ENCODE measurements around the gene PATL1.

PATL1 gene

GRCh38 chr11:59616396-59616982, 52.3 kb downstream of the PATL1 start:
- Histone ChIP-seq H3K4me2 (ENCODE audit: low read depth, low read length, poor library complexity, severe bottlenecking) (peak overlapping the region; percentile 83), H2AFZ (ENCODE audit: low read depth, low read length, severe bottlenecking) (peak overlapping the region; percentile 68), H3K9ac (ENCODE audit: low read length) (peak overlapping the region; percentile 52), H3K4me3 (ENCODE audit: insufficient read depth, low read length, poor library complexity, severe bottlenecking) (peak overlapping the region; percentile 55), H3K36me3 (ENCODE audit: low read length) (no peaks in the 10 kb centered on the region), H3F3A (ENCODE audit: insufficient read depth) (no peaks in the 10 kb centered on the region), H3K27me3 (ENCODE audit: low read length) (no peaks in the 10 kb centered on the region), H3K9me2 (replicated peaks; ENCODE audit: insufficient read depth, low read length) (no peaks in the 10 kb centered on the region), H3K79me2 (ENCODE audit: insufficient read depth, low read length) (peaks cover 37% of the 10 kb centered on the region), H3K27ac (ENCODE audit: low read depth, low read length) (peak overlapping the region; percentile 50), H4K20me1 (ENCODE audit: low read depth, low read length) (peaks cover 14% of the 10 kb centered on the region; the same call in 1 of the 2 replicates), H3K9me3 (ENCODE audit: insufficient read depth, low read length) (no peaks in the 10 kb centered on the region)
- TF ChIP-seq CTCF (IDR thresholded peaks at IDR 0.05; ENCODE audit: insufficient read depth, low read length, poor library complexity, severe bottlenecking) = no peak

DNA sequence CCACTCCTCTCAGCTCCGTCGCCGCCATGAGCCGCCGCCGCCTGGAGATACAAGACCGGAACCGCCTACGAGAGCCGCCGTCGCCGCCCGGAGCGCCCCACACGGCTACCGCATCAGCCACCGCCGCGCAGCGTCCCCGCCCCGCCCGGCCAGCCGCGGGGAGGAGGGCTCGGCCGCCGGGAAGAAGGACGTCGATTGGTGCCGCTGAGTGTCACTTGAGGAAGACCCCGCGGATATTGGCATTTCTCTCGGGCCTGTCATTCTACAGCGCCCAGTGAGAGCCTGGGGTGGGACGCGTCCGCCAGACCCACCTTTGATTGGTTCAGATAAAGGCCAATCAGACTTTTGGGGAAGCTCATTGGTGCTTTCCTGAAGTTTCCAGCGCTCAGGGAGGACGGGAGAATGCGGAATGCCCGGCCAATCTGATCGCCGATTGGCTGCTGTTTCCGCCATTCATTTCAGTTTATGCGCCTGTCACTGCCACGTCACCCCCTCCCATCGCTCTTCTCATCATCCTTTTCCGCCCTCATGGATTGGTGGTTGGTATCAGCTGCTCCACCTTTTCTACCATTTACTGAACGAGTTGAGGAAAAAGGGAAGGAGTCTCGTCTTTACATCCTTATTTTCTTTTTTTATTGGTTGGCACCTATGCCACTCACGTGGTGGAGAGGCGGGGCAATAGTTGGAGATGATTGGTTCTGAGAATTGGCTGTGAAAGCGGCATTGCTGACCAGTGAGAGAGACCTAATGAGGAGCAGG, 53.0 kb downstream of the PATL1 start, which contains the start of gene OSBP:
Gene OSBP, minus strand, starts transcription at position 138 of the 759 bp plus-strand sequence. Its CDS starts 110 bp downstream, at position 28.
- H3K79me2 ChIP-seq (ENCODE audit: insufficient read depth, low read length) = peaks cover 43% of the 10 kb centered on the region
- no peaks in the 10 kb centered on the region for H3K9me3 ChIP-seq (ENCODE audit: insufficient read depth, low read length)
- H2AFZ ChIP-seq (ENCODE audit: low read depth, low read length, severe bottlenecking) = peak within 1 kb of the TSS; percentile 68
- H4K20me1 ChIP-seq (ENCODE audit: low read depth, low read length) = peaks cover 14% of the 10 kb centered on the region; the same call in 1 of the 2 replicates
- H3K4me3 ChIP-seq (ENCODE audit: insufficient read depth, low read length, poor library complexity, severe bottlenecking) = peak within 1 kb of the TSS; percentile 92
- H3K9ac ChIP-seq (ENCODE audit: low read length) = peak within 1 kb of the TSS; percentile 71
- H3K27me3 ChIP-seq (ENCODE audit: low read length) = no peaks in the 10 kb centered on the region
- TF ChIP-seq CTCF (IDR thresholded peaks at IDR 0.05; ENCODE audit: insufficient read depth, low read length, poor library complexity, severe bottlenecking) = no peak
- no peak for TF ChIP-seq EZH2phosphoT487 (conservative IDR thresholded peaks at IDR 0.05; ENCODE audit: low read length)
- peak within 1 kb of the TSS; percentile 83 for H3K4me2 ChIP-seq (ENCODE audit: low read depth, low read length, poor library complexity, severe bottlenecking)
- no peaks in the 10 kb centered on the region for H3K9me2 ChIP-seq (replicated peaks; ENCODE audit: insufficient read depth, low read length)
- peak within 1 kb of the TSS; percentile 58 for H3K27ac ChIP-seq (ENCODE audit: low read depth, low read length)
- no peaks in the 10 kb centered on the region for H3F3A ChIP-seq (ENCODE audit: insufficient read depth)
- no peaks in the 10 kb centered on the region for H3K36me3 ChIP-seq (ENCODE audit: low read length)

DNA sequence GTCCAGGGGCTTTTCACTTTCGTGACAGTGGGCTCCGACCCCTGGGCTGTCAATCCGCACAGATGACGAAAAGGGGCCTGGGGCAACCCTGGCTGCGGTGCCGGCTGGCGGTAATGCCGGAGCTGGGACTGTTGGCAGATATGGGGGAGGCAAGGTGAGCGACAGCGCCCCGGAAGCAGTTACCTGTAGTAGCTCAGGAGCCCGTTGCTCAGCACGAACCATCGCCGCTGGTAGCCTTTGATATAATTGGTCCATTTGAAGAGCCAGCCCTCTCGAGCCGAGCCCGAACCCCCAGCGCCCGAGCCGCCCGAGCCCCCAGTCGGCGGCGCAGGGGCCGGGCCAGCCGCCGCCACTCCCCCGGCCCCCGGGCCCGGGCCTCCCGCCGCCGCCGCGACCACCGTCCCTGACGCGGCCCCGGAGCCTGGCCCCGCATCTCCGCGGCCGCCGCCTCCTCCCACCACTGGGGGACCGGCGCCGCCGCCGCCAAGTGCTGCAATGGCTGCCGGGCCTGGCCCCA, 53.7 kb downstream of the PATL1 start:
- Histone ChIP-seq H3K4me2 (ENCODE audit: low read depth, low read length, poor library complexity, severe bottlenecking) (peak overlapping the region; percentile 74), H3K79me2 (ENCODE audit: insufficient read depth, low read length) (peaks cover 44% of the 10 kb centered on the region), H3K4me3 (ENCODE audit: insufficient read depth, low read length, poor library complexity, severe bottlenecking) (peak overlapping the region; percentile 92), H3K9me3 (ENCODE audit: insufficient read depth, low read length) (no peaks in the 10 kb centered on the region), H3K9ac (ENCODE audit: low read length) (peak overlapping the region; percentile 71), H3F3A (ENCODE audit: insufficient read depth) (no peaks in the 10 kb centered on the region), H3K27ac (ENCODE audit: low read depth, low read length) (peak overlapping the region; percentile 58; the same call in 1 of the 2 replicates), H3K9me2 (replicated peaks; ENCODE audit: insufficient read depth, low read length) (no peaks in the 10 kb centered on the region), H4K20me1 (ENCODE audit: low read depth, low read length) (peaks cover 14% of the 10 kb centered on the region; the same call in 1 of the 2 replicates), H2AFZ (ENCODE audit: low read depth, low read length, severe bottlenecking) (no peak overlapping the region), H3K36me3 (ENCODE audit: low read length) (no peaks in the 10 kb centered on the region), H3K27me3 (ENCODE audit: low read length) (no peaks in the 10 kb centered on the region)
- TF ChIP-seq CTCF (IDR thresholded peaks at IDR 0.05; ENCODE audit: insufficient read depth, low read length, poor library complexity, severe bottlenecking) (no peak), EZH2phosphoT487 (conservative IDR thresholded peaks at IDR 0.05; ENCODE audit: low read length) (no peak)

Measured in SU-DHL-6 (cell line).